Activated CD4-positive, alpha-beta memory T cell treated with anti-CD3 and anti-CD28 coated beads, Interleukin-2, amount 10 ng/mL, durations not matched to agents 7 days and 5 days (primary cell): ENCODE data around the gene PKP4. TPM values are rescaled to one million over a fixed set of nuclear protein-coding genes. Genes with fewer than 3 reads are reported as not detected.
A peak's percentile ranks its signal among the peaks of the same experiment; 100 is the strongest.
"Not testable (repeated sequence)": the region's sequence is repeated elsewhere in the genome, so short reads cannot be mapped to it uniquely, and the experiment has no call there.

ENCODE experiments used
- CTCF ChIA-PET: fragments of 350-600 bp; sonication (Branson Sonifier 250); formaldehyde crosslinking; loops from one replicate; lab custom pipeline; 2021; ENCODE audit warnings: antibody characterized with exemption, inconsistent platforms; lab: Charles Lee
- POLR2A ChIA-PET: fragments of 350-600 bp; sonication (Branson Sonifier 250); formaldehyde crosslinking; loops from one replicate; lab custom pipeline; 2021; ENCODE audit warnings: antibody characterized with exemption; lab: Charles Lee
- DNase-seq: peaks from one replicate; pipeline ENCODE4 v3.0.0-alpha.2; 2020
- H3K27ac Mint-ChIP-seq: one replicate; pipeline ENCODE4 v1.8.0; 2021; ENCODE audit warnings: mild to moderate bottlenecking, mixed read lengths
- H3K27me3 Mint-ChIP-seq: one replicate; pipeline ENCODE4 v1.8.0; 2021; ENCODE audit warnings: mixed read lengths
- H3K36me3 Mint-ChIP-seq: one replicate; pipeline ENCODE4 v1.8.0; 2021; ENCODE audit warnings: low read depth, mixed read lengths
- H3K4me1 Mint-ChIP-seq: one replicate; pipeline ENCODE4 v1.8.0; 2021; ENCODE audit warnings: mixed read lengths
- H3K4me3 Mint-ChIP-seq: one replicate; pipeline ENCODE4 v1.8.0; 2021; ENCODE audit warnings: mild to moderate bottlenecking, mixed read lengths
- H3K9me3 Mint-ChIP-seq: one replicate; pipeline ENCODE4 v1.8.0; 2021; ENCODE audit warnings: mixed read lengths
- total RNA-seq, 2 experiments: library from RNA; stranded (reverse); gene quantifications; one replicate each; pipeline ENCODE4 v1.2.3, GENCODE V29; 2021

Gene PKP4
- 10 to 100 TPM; 33.8 to 34.1 TPM for total RNA-seq

DNA sequence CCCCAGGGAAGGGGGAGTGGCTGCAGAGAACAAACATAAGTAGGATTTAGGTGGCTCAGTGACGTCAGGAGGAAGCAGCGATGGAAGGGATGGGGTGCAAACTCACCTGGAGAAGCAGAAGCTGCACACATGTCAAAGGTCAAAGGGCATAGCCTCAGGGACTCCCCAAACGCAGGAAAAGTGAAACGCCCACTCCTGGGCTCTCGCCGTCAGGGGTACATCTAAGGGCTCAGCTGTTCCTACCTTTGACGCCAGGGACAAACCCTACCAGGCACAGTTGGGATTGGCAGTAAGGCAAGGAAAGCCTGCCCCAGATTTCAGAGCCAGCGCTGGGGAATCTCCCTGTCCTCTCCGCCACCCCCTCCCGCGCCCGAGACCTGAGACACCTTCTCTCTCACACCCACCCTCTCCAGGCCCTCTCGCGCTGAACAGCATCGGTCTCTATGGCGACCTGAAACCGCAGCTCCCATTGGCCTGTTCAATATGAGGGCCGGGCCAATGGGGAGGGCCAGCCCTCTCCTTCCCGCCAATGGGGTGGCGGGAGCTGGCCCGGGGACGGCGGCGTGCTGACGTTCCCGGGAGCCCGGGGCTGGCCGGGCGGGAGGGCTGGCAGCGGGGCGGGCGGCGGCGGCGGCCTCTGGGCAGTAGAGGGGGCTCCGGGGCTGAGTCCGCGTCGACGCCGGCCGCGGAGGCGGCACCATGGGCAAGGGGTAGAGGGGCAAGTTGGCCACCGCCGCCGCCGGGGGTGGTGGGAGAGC is at the start of gene PKP4, which contains the start of gene CCDC148:
TSS of gene PKP4 (plus strand) at position 644 of the 758 bp plus-strand sequence. CDS start 76,233 bp downstream, outside the sequence.
TSS of gene CCDC148 (minus strand) at position 445 of the 758 bp plus-strand sequence. CDS start at position 131, 314 bp downstream.
- H3K9me3 Mint-ChIP-seq, result no peaks in the 10 kb centered on the region
- ChIA-PET POLR2A (interaction anchor here (1.3 kb wide), 3 partner anchors 21 to 580 kb away, joined by 3 read pairs; partner anchors contain the start of gene ACVR1), CTCF (interaction anchor here (0.8 to 1.0 kb wide), 2 partner anchors 8 to 12 kb away, joined by 3 read pairs; no protein-coding TSS in a partner anchor)
- peak within 1 kb of the TSS; percentile 76 for H3K27ac Mint-ChIP-seq
- peaks cover 32% of the 10 kb centered on the region for H3K27me3 Mint-ChIP-seq
- DNase-seq, result peak; percentile 90
- H3K4me1 Mint-ChIP-seq, result peaks cover 30% of the 10 kb centered on the region
- H3K4me3 Mint-ChIP-seq, result peak within 1 kb of the TSS; percentile 91
- H3K36me3 Mint-ChIP-seq, result peaks cover 3% of the 10 kb centered on the region

DNA sequence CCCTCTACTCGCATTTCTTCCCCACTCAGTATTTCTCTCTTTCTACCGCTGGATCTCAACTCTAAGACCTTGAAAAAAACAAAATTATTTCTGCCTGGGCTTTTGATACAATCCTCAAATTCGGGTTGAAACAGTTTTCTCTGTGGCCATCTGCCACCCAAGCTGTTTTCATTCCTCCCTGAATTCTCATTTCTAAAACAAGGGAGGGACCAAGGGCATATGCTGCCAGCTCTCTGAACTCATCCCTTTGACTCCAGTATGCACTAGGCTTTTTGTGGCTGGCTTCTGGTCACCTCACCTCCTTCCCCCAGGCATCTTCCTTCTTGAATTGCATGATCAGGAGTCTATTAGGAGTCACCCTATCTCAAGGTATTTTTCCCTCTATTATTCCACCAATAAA is 49.7 kb upstream of the PKP4 start:
- Mint-ChIP-seq H3K27me3 (peaks cover 11% of the 10 kb centered on the region), H3K27ac (no peak overlapping the region), H3K36me3 (no peaks in the 10 kb centered on the region), H3K4me3 (no peak overlapping the region), H3K9me3 (no peaks in the 10 kb centered on the region), H3K4me1 (no peaks in the 10 kb centered on the region)
- DNase-seq, result no peak
- POLR2A ChIA-PET, result no interaction called here
- CTCF ChIA-PET, result no interaction called here

- DNase-seq, result no peak
- ChIA-PET CTCF (no interaction called here), POLR2A (no interaction called here)
- Mint-ChIP-seq H3K4me3 (no peak overlapping the region), H3K4me1 (no peaks in the 10 kb centered on the region), H3K9me3 (no peaks in the 10 kb centered on the region), H3K27ac (no peak overlapping the region), H3K27me3 (peaks cover 3% of the 10 kb centered on the region), H3K36me3 (no peaks in the 10 kb centered on the region)
Observed at GRCh38 chr2:158410132-158410531, 46.6 kb upstream of the PKP4 start.

DNA sequence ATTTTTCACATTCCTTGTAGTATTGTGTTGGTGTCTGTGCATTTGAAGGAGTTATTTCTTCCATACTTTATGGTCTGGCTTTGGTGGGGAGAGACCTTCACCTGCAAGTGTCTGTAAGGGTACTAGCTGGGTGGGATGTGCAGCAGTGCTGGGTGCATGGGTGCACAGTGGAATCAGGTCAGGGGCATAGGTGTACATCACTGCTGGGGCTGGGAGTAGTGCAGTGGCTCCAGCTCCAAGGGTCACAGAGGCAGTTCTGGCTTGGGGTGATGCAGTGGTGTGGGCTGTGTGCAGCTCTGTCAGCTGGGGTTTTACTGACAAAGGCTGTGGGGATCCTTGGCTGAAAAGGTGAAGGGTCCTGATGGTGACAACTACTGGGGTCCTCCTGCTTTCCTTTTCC is 45.0 kb upstream of the PKP4 start:
- no peak for DNase-seq
- Mint-ChIP-seq H3K4me1 (no peaks in the 10 kb centered on the region), H3K9me3 (no peaks in the 10 kb centered on the region), H3K4me3 (no peak overlapping the region), H3K27ac (no peak overlapping the region), H3K36me3 (no peaks in the 10 kb centered on the region), H3K27me3 (peaks cover 3% of the 10 kb centered on the region)
- ChIA-PET CTCF (no interaction called here), POLR2A (no interaction called here)

DNA sequence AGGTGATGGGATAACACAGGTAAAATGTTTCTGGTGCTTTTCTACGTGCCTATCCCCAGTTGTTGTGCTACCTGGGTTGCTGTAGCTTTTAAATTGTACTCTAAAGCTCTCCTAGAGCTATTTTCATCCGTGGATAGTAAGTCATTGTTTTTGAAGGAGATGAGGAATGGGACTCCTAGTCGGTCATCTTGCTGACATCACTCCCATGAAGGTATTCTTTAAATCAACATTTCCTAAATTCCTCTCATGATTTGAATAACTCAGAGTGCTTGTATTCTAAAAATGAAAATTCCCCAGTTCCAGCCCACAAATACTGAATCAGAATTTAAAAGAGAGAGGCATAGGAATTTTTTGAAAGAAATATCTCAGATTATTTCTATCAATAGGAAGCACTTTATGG is 44.5 kb upstream of the PKP4 start:
- POLR2A ChIA-PET, result no interaction called here
- peaks cover 2% of the 10 kb centered on the region for H3K27me3 Mint-ChIP-seq
- H3K36me3 Mint-ChIP-seq, result no peaks in the 10 kb centered on the region
- H3K4me3 Mint-ChIP-seq, result no peak overlapping the region
- no peak for DNase-seq
- CTCF ChIA-PET, result no interaction called here
- H3K9me3 Mint-ChIP-seq, result no peaks in the 10 kb centered on the region
- no peak overlapping the region for H3K27ac Mint-ChIP-seq
- no peaks in the 10 kb centered on the region for H3K4me1 Mint-ChIP-seq

DNA sequence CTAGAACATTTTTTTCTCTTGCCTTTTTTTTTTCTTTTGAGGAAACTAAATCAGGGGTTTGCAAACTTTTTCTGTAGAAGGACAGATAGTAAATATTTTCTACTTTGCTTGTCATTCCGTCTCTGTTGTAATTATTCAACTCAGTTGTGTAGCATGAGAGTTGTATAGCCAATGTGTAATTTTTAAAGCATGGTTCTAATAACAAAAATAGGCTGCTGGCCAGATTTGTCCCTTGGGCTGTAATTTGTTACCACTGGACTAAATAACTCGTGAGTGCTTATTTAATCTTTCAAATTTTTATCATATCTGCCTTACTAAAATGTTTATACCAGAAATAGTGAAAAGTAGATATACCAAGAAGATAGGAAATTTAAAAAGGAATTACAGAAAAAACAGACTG is 43.2 kb upstream of the PKP4 start:
- ChIA-PET POLR2A (no interaction called here), CTCF (no interaction called here)
- H3K36me3 Mint-ChIP-seq, result no peaks in the 10 kb centered on the region
- no peak for DNase-seq
- no peaks in the 10 kb centered on the region for H3K4me1 Mint-ChIP-seq
- no peak overlapping the region for H3K4me3 Mint-ChIP-seq
- H3K27me3 Mint-ChIP-seq, result no peaks in the 10 kb centered on the region
- no peaks in the 10 kb centered on the region for H3K9me3 Mint-ChIP-seq
- H3K27ac Mint-ChIP-seq, result no peak overlapping the region

DNA sequence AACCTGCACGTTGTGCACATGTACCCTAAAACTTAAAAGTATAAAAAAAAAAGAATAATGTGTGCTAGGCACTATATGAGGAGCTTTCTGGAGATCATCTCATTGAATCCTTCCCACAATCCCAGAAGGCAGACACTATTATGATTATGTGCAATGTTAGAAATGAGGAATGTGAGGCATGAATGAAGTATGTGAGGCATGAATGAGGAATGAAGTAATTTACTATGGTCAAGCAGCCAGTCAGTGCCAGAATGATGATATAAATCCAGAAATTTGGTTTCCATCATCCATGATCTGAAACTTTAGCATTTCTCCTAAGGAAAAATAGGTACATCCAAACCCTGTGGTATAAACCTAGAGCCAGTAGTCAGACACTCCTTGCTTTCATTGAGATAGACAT is 42.2 kb upstream of the PKP4 start:
- no peak overlapping the region for H3K27ac Mint-ChIP-seq
- no peaks in the 10 kb centered on the region for H3K9me3 Mint-ChIP-seq
- ChIA-PET CTCF (no interaction called here), POLR2A (no interaction called here)
- H3K27me3 Mint-ChIP-seq, result no peaks in the 10 kb centered on the region
- no peaks in the 10 kb centered on the region for H3K4me1 Mint-ChIP-seq
- DNase-seq, result no peak
- no peaks in the 10 kb centered on the region for H3K36me3 Mint-ChIP-seq
- no peak overlapping the region for H3K4me3 Mint-ChIP-seq

GRCh38 chr2:158432117-158432516 is 24.6 kb upstream of the PKP4 start:
- H3K4me1 Mint-ChIP-seq, result no peaks in the 10 kb centered on the region
- peaks cover 2% of the 10 kb centered on the region for H3K27me3 Mint-ChIP-seq
- no peak for DNase-seq
- no peak overlapping the region for H3K27ac Mint-ChIP-seq
- ChIA-PET POLR2A (no interaction called here), CTCF (no interaction called here)
- no peak overlapping the region for H3K4me3 Mint-ChIP-seq
- no peaks in the 10 kb centered on the region for H3K36me3 Mint-ChIP-seq
- peaks cover 5% of the 10 kb centered on the region for H3K9me3 Mint-ChIP-seq

GRCh38 chr2:158433716-158434115 is 23.0 kb upstream of the PKP4 start:
- H3K4me3 Mint-ChIP-seq, H3K27me3 Mint-ChIP-seq, DNase-seq, H3K4me1 Mint-ChIP-seq, H3K27ac Mint-ChIP-seq, POLR2A ChIA-PET, H3K9me3 Mint-ChIP-seq, H3K36me3 Mint-ChIP-seq: not testable (repeated sequence)
- CTCF ChIA-PET, result interaction anchor here (0.5 kb wide), 1 partner anchor 427 kb away, joined by 3 read pairs; no protein-coding TSS in a partner anchor

- DNase-seq, CTCF ChIA-PET, H3K4me1 Mint-ChIP-seq, H3K9me3 Mint-ChIP-seq, H3K4me3 Mint-ChIP-seq, H3K36me3 Mint-ChIP-seq, H3K27ac Mint-ChIP-seq, H3K27me3 Mint-ChIP-seq, POLR2A ChIA-PET: not testable (repeated sequence)
Observed at GRCh38 chr2:158439062-158439461, 17.7 kb upstream of the PKP4 start.

DNA sequence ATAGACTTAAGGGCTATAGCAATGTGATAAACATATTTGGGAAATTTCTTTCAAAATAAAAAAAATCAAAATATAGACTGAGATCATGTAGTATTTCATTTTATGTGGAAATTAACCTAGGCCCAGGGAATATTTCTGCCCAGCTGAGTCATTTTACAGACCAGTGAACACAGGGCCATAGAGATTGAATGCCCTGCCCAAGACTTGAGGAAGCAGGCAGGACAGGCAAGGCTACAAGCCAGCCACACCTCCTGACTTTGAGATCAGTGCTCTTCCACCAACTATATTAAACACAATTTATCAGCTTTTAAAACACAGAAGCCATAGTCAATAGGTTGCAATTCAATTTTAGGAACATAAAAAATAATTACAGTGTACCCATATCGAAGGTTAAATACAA is 13.1 kb upstream of the PKP4 start:
- H3K27me3 Mint-ChIP-seq, result no peaks in the 10 kb centered on the region
- no peaks in the 10 kb centered on the region for H3K36me3 Mint-ChIP-seq
- peaks cover 3% of the 10 kb centered on the region for H3K9me3 Mint-ChIP-seq
- no peaks in the 10 kb centered on the region for H3K4me1 Mint-ChIP-seq
- no peak overlapping the region for H3K27ac Mint-ChIP-seq
- DNase-seq, result no peak
- H3K4me3 Mint-ChIP-seq, result no peak overlapping the region
- CTCF ChIA-PET, result no interaction called here
- POLR2A ChIA-PET, result no interaction called here

DNA sequence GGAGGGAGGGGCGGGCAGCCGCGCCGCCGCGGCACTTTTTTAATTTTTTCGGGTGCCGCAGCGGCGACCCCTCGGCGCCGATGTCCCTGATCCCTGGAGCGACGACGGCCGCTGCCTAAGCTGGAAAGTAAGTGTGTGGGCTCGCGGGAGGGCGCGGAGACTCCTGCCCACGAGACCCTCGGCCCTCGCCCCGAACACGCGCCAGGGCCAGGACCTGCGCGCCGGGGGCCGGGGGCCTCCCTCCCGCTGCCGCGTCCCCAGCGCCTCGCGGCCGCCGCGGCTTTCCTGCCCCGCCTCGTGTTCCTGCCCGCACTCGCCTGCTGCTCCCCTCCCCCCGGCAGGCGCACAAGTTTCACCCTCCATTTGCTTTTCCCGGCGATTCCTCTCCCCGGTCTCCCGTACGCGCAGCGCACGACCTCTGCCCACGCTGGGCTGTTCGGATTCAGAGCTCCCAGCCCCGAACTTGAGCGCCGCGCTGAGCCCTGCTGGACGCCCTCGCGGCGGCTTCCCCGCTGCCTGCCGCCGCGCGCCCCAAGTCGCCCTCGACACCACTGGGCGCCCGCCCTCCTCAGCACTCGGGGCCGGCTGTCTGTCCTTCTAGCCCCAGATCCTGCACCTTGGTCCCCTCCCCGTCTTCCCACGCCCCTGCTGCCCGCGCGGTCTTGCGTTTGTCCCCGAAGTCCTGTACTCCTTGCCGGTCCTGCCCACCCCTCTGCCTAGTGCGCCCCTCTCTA is 507 bp downstream of the PKP4 start:
- peak; percentile 58 for DNase-seq
- ChIA-PET POLR2A (interaction anchor here (1.3 kb wide), 3 partner anchors 21 to 581 kb away, joined by 3 read pairs; partner anchors contain the start of gene ACVR1), CTCF (interaction anchor here (0.8 to 1.5 kb wide), 3 partner anchors 12 to 22 kb away, joined by 3 read pairs; no protein-coding TSS in a partner anchor)
- H3K4me3 Mint-ChIP-seq, result peak overlapping the region; percentile 91
- H3K36me3 Mint-ChIP-seq, result peaks cover 3% of the 10 kb centered on the region
- H3K27me3 Mint-ChIP-seq, result peaks cover 28% of the 10 kb centered on the region
- peak overlapping the region; percentile 76 for H3K27ac Mint-ChIP-seq
- H3K9me3 Mint-ChIP-seq, result no peaks in the 10 kb centered on the region
- H3K4me1 Mint-ChIP-seq, result peaks cover 30% of the 10 kb centered on the region
